ENCODE data around the gene SEBOX. TPM values are rescaled to one million over a fixed set of nuclear protein-coding genes. Genes with fewer than 3 reads are reported as not detected.

Gene SEBOX
- total RNA-seq, 1 donor, result not detected

DNA sequence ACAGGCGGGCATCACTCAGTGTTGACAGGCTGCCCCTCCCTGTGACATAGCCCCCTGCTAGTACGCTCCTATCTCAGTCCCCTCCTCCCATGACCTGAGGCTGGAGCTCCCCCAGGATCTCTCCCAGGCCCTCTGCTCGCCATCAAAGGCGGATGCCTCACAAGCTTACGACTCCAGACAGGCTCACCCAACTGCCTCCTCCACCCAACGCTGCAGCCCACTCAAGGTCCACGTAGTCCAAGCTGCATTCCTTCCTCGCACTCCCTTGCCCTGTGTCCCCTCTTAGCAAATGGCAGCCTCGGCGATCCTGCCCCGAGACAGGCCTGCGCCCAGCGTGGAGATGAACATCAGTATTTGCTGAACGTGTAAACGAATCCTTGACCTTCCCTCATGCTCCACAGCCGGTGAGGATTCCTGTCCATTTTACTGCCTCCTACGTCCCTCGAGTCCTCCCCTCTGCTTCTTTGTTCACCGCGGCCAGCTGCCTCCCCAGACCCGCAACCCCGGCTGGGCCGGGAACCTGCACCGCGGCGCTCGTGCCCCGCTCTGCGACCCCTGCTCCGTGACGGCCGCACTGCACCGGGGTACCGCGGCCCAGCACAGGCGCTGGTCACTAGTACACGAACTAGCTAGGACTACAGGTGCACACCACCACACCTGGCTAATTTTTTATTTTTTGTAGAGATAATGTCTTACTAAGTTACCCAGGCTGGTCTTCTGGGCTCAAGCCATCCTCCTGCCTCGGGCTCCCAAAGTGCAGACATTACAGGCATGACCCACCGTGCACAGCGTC lies 46.8 kb downstream of the SEBOX start:
- DNase-seq (ENCODE audit: insufficient read length, low spot score, missing footprints), result no peak
- H2AFZ ChIP-seq (ENCODE audit: low read length), result peak overlapping the region; percentile 96
- TF ChIP-seq, protein P1, sequence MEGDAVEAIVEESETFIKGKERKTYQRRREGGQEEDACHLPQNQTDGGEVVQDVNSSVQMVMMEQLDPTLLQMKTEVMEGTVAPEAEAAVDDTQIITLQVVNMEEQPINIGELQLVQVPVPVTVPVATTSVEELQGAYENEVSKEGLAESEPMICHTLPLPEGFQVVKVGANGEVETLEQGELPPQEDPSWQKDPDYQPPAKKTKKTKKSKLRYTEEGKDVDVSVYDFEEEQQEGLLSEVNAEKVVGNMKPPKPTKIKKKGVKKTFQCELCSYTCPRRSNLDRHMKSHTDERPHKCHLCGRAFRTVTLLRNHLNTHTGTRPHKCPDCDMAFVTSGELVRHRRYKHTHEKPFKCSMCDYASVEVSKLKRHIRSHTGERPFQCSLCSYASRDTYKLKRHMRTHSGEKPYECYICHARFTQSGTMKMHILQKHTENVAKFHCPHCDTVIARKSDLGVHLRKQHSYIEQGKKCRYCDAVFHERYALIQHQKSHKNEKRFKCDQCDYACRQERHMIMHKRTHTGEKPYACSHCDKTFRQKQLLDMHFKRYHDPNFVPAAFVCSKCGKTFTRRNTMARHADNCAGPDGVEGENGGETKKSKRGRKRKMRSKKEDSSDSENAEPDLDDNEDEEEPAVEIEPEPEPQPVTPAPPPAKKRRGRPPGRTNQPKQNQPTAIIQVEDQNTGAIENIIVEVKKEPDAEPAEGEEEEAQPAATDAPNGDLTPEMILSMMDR (IDR thresholded peaks at IDR 0.05; ENCODE audit: extremely low read depth, low read depth, low read length), result no peak
- H3K79me2 ChIP-seq (ENCODE audit: insufficient read depth, low read length), result peaks cover 16% of the 10 kb centered on the region
- H3K4me3 ChIP-seq (ENCODE audit: insufficient read depth, low read length), result peak overlapping the region; percentile 86
- peaks cover 23% of the 10 kb centered on the region for H3K4me1 ChIP-seq (ENCODE audit: insufficient read depth, low read length)
- no peaks in the 10 kb centered on the region for H3K27me3 ChIP-seq (ENCODE audit: insufficient read depth, low read length)
- peak overlapping the region; percentile 98 for H3K4me2 ChIP-seq (ENCODE audit: insufficient read depth, low read length)
- no peak overlapping the region for H3K27ac ChIP-seq (ENCODE audit: low read depth, low read length)
- H4K20me1 ChIP-seq (ENCODE audit: insufficient read depth, low read length), result no peaks in the 10 kb centered on the region
- no peaks in the 10 kb centered on the region for H3K9me3 ChIP-seq (ENCODE audit: low read depth, low read length)
- no peaks in the 10 kb centered on the region for H3K36me3 ChIP-seq (ENCODE audit: insufficient read depth, low read length)

DNA sequence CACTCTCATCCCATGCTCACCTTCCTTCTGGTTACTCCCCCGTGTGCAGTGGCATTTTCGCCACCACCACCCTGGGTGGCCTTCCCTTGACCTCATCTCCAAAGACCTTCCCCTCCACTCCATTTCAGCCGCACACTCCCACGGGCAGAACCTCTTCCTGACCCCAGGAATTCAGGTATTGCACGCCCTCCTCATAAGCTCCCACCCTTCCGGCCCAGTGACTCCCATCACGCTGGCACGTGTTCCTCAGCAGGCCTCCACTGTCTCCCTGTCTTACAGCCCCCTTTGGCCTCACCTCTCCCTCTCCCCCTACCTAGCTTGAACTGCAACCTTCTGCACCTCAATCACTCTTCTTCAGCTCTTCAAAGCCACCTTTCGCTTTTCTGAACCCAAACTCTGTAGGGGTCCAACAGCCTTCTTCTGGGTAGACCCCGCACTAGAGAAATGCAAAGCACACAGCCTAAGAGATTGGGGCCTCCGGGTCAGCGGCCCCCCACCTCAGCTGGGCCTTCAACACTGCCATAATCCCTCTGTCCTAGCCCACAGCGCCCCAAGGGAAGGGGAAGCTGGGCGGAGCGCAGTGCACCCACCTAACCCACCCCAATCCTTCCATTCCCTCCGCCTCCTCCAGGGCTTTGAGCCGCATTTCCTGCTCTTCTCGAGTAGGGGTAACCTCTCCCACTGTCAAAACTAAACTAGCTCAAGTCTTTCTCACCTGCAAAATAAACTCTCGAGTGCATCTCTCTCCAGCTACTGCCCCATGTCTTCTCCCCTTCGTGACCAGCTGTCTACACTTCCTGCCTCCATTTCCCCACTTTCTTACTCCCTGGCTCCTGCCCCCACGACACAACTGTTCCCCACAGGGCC lies 47.7 kb downstream of the SEBOX start:
- Histone ChIP-seq H3K36me3 (ENCODE audit: insufficient read depth, low read length) (no peaks in the 10 kb centered on the region), H3K27me3 (ENCODE audit: insufficient read depth, low read length) (no peaks in the 10 kb centered on the region), H3K9me3 (ENCODE audit: low read depth, low read length) (no peaks in the 10 kb centered on the region), H2AFZ (ENCODE audit: low read length) (peak overlapping the region; percentile 96), H4K20me1 (ENCODE audit: insufficient read depth, low read length) (no peaks in the 10 kb centered on the region), H3K79me2 (ENCODE audit: insufficient read depth, low read length) (peaks cover 16% of the 10 kb centered on the region), H3K4me2 (ENCODE audit: insufficient read depth, low read length) (no peak overlapping the region), H3K4me1 (ENCODE audit: insufficient read depth, low read length) (peaks cover 23% of the 10 kb centered on the region), H3K4me3 (ENCODE audit: insufficient read depth, low read length) (no peak overlapping the region), H3K27ac (ENCODE audit: low read depth, low read length) (no peak overlapping the region)
- TF ChIP-seq, protein P1 (IDR thresholded peaks at IDR 0.05; ENCODE audit: extremely low read depth, low read depth, low read length), result no peak
- DNase-seq (ENCODE audit: insufficient read length, low spot score, missing footprints), result no peak

DNA sequence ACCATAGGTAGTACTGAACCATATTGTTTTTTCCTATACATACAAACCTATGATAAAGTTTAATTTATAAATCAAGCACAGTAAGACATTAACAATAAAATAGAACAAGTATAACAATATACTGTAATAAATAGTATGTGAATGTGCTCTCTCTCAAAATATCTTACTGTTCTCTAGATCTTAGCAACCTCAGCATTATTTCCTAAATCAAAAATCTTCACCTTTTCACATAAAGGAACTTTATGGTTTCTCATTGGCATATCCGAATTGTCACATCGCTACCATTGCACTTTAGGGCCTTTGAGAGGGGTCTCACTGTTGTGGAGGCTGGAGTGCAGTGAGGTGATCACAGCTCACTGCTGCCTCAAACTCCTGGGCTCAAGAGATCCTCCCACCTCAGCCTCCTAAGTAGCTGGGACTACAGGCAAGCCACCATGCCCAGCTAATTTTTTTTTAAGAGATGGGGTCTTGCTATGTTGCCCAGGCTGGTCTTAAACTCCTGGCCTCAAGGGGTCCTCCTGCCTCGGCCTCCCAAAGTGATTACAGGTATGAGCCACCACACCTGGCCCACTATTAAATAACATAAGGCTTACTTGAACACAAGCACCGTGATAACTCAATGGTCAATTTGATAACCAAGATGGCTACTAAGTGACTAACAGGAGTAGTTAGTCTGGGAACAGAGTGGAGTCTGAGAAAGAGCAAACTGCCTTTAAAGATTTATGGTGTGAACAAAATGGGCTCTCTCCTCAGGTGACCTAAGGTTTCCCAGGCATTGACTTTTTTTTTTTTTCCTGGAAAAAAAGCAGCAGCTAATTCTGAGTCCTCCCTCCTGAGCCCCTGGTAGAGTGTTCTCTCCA lies 48.9 kb downstream of the SEBOX start:
- DNase-seq (ENCODE audit: insufficient read length, low spot score, missing footprints), result no peak
- Histone ChIP-seq H3K4me1 (ENCODE audit: insufficient read depth, low read length) (peaks cover 23% of the 10 kb centered on the region), H3K27me3 (ENCODE audit: insufficient read depth, low read length) (no peaks in the 10 kb centered on the region), H3K9me3 (ENCODE audit: low read depth, low read length) (no peaks in the 10 kb centered on the region), H2AFZ (ENCODE audit: low read length) (no peak overlapping the region), H4K20me1 (ENCODE audit: insufficient read depth, low read length) (no peaks in the 10 kb centered on the region), H3K27ac (ENCODE audit: low read depth, low read length) (no peak overlapping the region), H3K36me3 (ENCODE audit: insufficient read depth, low read length) (no peaks in the 10 kb centered on the region), H3K4me3 (ENCODE audit: insufficient read depth, low read length) (no peak overlapping the region), H3K79me2 (ENCODE audit: insufficient read depth, low read length) (peaks cover 12% of the 10 kb centered on the region), H3K4me2 (ENCODE audit: insufficient read depth, low read length) (no peak overlapping the region)
- TF ChIP-seq, protein P1 (IDR thresholded peaks at IDR 0.05; ENCODE audit: extremely low read depth, low read depth, low read length), result no peak

Data from osteoblast (primary cell).